ENCODE data around the gene TNFAIP8L3.

DNA sequence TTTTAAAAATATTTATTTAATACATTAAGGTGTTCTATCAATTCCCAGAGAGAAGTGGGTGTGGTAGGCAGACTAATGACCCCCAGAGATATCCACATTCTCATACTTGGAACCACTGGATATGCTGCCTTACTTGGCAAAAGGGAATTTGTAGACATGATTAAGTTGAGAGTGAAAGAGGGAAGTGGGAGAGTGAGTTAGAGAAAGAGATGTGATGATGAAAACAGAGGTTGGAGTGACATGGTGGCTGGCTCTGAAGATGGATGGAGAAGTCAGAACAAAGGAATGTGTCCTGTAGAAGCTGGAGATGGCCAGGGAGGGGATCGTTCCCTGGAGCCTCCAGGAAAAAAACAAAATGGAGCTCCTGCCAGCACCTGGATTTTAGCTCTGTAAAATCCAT, 32.0 kb downstream of the TNFAIP8L3 start:
- no peak for TF ChIP-seq CTCF (IDR thresholded peaks at IDR 0.05)
- no peak for TF ChIP-seq POLR2A (IDR thresholded peaks at IDR 0.05)
